ENCODE measurements around the gene TRIM8.

The TRIM8 gene

DNA sequence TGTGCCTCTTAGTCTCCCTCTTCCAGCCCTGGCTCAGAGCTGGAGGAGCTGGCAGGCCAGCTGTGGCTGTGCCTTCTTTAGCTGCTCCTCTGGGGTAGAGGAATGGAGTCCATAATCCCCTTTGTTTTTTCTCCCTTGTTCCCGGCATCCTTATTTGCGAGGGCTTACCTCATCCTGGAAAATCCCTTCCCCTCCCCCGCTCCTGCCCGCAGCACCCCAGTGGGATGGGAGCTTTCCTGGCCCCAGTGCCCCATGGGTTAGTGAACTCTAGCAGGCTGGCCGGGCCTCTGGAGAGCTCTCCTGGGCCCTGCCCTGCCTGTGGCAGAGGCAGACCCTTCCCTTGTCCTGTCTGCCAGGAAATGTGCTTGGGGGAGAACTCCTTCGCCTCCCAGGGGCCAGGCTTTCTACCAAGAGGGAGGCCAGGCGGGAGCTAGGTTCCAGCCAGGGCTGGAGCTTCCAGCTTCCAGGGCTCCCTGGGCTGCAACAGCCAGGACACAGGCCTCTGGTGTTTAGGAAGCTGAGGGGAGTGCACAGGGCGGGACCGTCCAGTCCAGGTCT, 16.5 kb upstream of the TRIM8 start:
- FAIRE-seq (no peak), DNase-seq (ENCODE audit: insufficient read length, low spot score) (peak; percentile 92)
- TF ChIP-seq, protein P1, sequence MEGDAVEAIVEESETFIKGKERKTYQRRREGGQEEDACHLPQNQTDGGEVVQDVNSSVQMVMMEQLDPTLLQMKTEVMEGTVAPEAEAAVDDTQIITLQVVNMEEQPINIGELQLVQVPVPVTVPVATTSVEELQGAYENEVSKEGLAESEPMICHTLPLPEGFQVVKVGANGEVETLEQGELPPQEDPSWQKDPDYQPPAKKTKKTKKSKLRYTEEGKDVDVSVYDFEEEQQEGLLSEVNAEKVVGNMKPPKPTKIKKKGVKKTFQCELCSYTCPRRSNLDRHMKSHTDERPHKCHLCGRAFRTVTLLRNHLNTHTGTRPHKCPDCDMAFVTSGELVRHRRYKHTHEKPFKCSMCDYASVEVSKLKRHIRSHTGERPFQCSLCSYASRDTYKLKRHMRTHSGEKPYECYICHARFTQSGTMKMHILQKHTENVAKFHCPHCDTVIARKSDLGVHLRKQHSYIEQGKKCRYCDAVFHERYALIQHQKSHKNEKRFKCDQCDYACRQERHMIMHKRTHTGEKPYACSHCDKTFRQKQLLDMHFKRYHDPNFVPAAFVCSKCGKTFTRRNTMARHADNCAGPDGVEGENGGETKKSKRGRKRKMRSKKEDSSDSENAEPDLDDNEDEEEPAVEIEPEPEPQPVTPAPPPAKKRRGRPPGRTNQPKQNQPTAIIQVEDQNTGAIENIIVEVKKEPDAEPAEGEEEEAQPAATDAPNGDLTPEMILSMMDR (IDR thresholded peaks at IDR 0.05; ENCODE audit: insufficient read depth, missing control alignments) = no peak

DNA sequence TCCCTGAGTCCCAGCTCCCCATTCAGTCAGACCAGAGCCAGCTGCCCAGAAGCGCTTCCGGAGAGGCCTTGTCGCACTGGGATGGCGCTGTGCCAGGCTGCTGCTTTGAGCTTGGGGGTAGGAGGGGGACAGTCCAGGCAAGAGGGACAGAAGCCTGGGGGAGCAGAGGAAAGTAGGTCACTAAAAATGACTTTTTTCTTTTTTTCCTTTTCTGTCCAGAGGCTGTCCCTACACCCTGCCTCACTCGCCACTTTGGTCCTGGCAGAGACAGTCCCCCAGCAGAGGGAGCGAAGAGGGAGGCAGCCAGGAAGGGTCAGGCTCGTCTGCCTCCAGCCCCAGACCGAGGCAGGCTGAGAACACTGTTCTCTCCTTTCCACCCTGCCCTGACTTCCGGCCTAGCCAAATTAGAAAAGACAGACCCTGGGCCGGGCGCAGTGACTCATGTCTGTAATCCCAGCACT, 15.8 kb upstream of the TRIM8 start:
- DNase-seq (ENCODE audit: insufficient read length, low spot score) (no peak), FAIRE-seq (no peak)
- TF ChIP-seq, protein P1 (IDR thresholded peaks at IDR 0.05; ENCODE audit: insufficient read depth, missing control alignments) = no peak

DNA sequence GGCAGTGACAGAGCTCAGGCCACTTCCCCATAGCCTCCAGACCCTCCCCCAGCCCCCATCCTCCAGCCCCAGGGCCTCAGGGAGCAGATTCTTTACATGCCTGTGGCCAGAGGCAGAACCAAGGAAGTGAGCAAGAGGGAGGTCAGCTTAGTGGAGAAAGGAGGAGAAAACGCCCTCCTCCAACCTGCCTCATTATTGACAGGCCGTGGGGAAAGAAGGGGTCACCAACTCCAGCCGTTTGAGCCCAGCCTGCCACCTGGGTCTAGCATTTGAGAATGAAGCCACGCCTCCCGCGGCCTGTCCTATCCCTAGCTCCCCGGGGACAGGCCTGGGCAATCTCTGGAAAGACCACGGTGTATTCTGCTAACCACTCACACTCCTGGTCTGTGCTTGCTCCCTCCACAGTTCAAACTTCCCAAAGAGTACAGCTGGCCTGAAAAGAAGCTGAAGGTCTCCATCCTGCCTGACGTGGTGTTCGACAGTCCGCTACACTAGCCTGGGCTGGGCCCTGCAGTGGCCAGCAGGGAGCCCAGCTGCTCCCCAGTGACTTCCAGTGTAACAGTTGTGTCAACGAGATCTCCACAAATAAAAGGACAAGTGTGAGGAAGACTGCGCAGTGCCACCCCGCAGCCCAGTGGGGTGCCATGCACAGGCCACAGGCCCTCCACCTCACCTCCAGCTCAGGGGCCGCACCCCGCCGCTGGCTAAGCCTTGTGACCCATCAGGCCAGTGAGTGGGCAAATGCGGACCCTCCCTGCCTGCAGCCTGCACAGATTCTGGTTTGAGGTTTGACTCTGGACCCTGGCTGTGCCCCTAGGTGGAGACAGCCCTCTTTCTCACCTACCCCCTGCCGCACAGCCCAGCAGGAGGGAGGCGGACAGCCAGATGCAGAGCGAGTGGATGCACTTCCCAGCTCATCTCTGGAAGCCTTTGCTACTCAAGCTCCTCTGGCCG, 14.3 kb upstream of the TRIM8 start:
- FAIRE-seq (no peak), DNase-seq (ENCODE audit: insufficient read length, low spot score) (no peak)

DNA sequence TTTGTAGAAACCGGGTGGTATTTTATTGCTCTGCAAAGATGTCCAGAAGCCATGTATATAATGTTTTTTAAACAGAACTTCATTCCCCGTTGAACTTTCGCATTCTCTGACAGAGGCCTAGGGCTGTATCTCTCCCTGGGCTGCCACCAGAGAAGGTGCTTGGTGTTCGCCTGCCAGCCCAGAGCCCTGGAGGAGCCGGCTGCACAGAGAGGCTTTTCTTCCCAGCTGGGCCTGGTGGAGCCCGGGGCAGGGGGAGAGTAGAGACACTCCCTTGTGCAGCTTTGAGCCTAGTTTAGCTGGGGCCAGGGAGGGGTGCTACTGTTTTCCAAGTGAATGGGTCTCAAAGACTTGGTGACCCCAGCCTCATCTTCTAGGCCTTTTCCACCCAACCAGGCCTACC, 13.6 kb upstream of the TRIM8 start:
- FAIRE-seq (no peak), DNase-seq (ENCODE audit: insufficient read length, low spot score) (no peak)
- TF ChIP-seq, protein P1 (IDR thresholded peaks at IDR 0.05; ENCODE audit: insufficient read depth, missing control alignments) = no peak

More for the DNA sequence above, 14.3 kb upstream of the TRIM8 start:
- TF ChIP-seq, protein P1 (IDR thresholded peaks at IDR 0.05; ENCODE audit: insufficient read depth, missing control alignments) = no peak

DNA sequence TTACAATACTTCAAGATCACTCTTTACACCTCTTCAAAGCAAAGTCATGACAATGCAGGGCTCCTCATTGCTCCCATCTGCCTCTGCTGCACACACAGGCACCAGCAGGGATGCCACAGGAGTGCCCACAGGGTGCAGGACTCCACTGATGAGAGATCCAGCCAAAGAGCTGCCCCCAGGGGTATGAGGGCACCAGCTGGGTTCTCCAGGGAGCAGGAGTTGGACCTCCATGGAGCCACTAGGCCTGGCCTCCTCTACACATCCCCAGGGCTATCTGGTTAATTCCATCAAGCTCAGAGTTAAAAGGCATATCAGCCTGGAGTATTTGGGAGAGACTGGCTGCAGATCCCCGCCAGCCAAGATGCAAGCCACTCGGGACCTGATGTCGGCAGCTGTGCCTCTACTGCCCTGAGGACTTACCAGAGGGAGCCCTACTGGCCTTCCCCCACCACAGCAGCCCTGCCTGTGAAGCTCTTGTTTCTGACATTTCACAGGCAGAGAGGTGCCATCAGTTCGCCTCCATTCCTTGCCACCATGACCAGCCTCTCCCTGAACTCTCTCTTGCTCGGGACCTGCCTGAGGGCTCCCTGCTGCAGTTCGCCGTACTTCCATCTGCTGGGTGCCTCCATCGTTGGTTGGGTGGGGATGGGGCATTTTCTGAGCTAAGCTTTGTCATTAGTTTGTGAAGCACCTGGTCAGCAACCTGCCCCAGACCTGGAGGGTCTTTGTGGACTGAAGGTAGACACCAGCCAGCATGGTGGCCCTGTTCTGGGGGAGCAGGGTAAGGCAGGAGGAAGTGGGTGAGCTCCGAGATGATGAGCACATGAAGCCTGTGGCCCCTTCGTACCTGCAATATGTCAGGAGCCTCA, 12.5 kb upstream of the TRIM8 start:
- DNase-seq (ENCODE audit: insufficient read length, low spot score) (no peak), FAIRE-seq (no peak)
- TF ChIP-seq, protein P1 (IDR thresholded peaks at IDR 0.05; ENCODE audit: insufficient read depth, missing control alignments) = no peak

DNA sequence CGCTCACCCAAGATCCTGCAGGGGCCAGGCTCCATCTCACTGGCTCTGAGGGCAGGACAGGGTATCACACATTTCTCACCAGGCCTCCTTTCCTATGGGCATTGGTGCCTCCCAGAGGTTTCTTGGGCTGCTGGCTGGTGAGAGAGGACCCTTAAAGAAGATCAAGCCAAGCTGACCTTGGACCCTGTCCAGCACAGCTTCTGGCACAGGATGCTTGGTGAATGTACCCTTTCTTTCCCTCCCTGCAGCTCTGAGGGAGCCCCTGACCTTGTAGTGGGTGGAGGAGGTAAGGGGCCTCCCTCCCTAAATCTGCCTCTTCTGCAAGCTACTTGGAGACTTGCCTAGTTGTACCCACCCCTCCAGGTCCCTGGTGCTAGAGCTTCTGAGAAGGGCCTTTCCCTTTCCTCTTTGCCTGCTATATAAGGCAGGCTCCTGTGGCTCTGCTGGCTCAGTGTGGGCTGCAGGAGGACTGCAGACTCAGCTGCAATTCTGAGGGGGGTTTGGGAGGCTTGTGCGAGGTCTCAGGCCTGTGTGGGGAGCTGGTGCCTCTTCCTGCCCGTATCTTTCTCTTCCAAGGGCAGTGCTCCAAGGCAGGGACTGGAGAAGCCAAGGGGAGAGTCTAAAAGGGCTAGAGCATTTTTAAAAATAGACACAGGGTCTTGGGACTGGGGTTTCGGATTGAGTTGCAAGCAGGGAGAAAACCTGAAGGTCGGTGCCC, 11.7 kb upstream of the TRIM8 start:
- FAIRE-seq (no peak), DNase-seq (ENCODE audit: insufficient read length, low spot score) (no peak)
- TF ChIP-seq, protein P1 (IDR thresholded peaks at IDR 0.05; ENCODE audit: insufficient read depth, missing control alignments) = no peak
